MM.1S (cell line): ENCODE measurements around the gene PLCB1.

Source experiments
- DNase-seq: peaks from one replicate; pipeline ENCODE4 v3.0.0-alpha.2; 2015
- H2AFZ ChIP-seq: fragments of 300-600 bp; sonication (generic); 2 replicates; pipeline ENCODE4 v1.6.0; 2016; ENCODE audit warnings: antibody characterized with exemption, low read length
- H3F3A ChIP-seq: fragments of 300-600 bp; sonication (generic); 2 replicates; pipeline ENCODE4 v1.6.1; 2016; ENCODE audit warnings: mild to moderate bottlenecking, antibody characterized with exemption, low read length, moderate library complexity, mixed read lengths; ENCODE audit not compliant: insufficient read depth
- H3K27ac ChIP-seq: fragments of 300-600 bp; sonication (generic); 2 replicates; pipeline ENCODE4 v1.5.1; 2016; ENCODE audit warnings: mild to moderate bottlenecking, low read length
- H3K27me3 ChIP-seq: fragments of 300-600 bp; sonication (generic); replicated peaks from 2 replicates; pipeline ENCODE4 v1.6.0; 2016; ENCODE audit warnings: low read length; ENCODE audit not compliant: insufficient read depth
- H3K36me3 ChIP-seq: fragments of 300-600 bp; sonication (generic); replicated peaks from 2 replicates; pipeline ENCODE4 v1.6.1; 2016; ENCODE audit warnings: mild to moderate bottlenecking, low read length, mixed read lengths; ENCODE audit not compliant: insufficient read depth
- H3K4me1 ChIP-seq: fragments of 300-600 bp; sonication (generic); 2 replicates; pipeline ENCODE4 v1.6.1; 2016; ENCODE audit warnings: low read length, mixed read lengths
- H3K4me2 ChIP-seq: fragments of 300-600 bp; sonication (generic); 2 replicates; pipeline ENCODE4 v1.6.0; 2016; ENCODE audit warnings: low read depth, low read length
- H3K4me3 ChIP-seq: fragments of 300-600 bp; sonication (generic); 2 replicates; pipeline ENCODE4 v1.5.1; 2016; ENCODE audit warnings: low read length, mixed read lengths
- H3K79me2 ChIP-seq: fragments of 300-600 bp; sonication (generic); 2 replicates; pipeline ENCODE4 v1.6.1; 2016; ENCODE audit warnings: mixed run types, low read length, mixed read lengths
- H3K9ac ChIP-seq: fragments of 300-600 bp; sonication (generic); 2 replicates; pipeline ENCODE4 v1.6.1; 2016; ENCODE audit warnings: low read length, mixed read lengths
- H3K9me2 ChIP-seq: fragments of 300-600 bp; sonication (generic); replicated peaks from 2 replicates; pipeline ENCODE4 v1.6.1; 2016; ENCODE audit warnings: mild to moderate bottlenecking, low read length, mixed read lengths; ENCODE audit not compliant: insufficient read depth
- H3K9me3 ChIP-seq: fragments of 300-600 bp; sonication (generic); replicated peaks from 2 replicates; pipeline ENCODE4 v1.6.1; 2016; ENCODE audit warnings: mild to moderate bottlenecking, low read length, mixed read lengths; ENCODE audit not compliant: insufficient read depth
- H4K20me1 ChIP-seq: fragments of 300-600 bp; sonication (generic); 2 replicates; pipeline ENCODE4 v1.6.1; 2016; ENCODE audit warnings: mild to moderate bottlenecking, low read length, moderate library complexity, mixed read lengths; ENCODE audit not compliant: insufficient read depth
- CTCF ChIP-seq: fragments of 300-600 bp; sonication (generic); IDR thresholded peaks from 2 replicates; pipeline ENCODE4 v1.5.1; 2016; ENCODE audit warnings: antibody characterized with exemption, low read length, mixed read lengths
- EZH2 ChIP-seq: fragments of 300-600 bp; sonication (generic); optimal IDR thresholded peaks from 2 replicates; pipeline ENCODE3; 2017; ENCODE audit warnings: low read depth, mild to moderate bottlenecking, antibody characterized with exemption, low read length, mixed read lengths
- EZH2phosphoT487 ChIP-seq: fragments of 300-600 bp; sonication (generic); IDR thresholded peaks from 2 replicates; pipeline ENCODE4 v1.6.1; 2018; ENCODE audit warnings: antibody characterized with exemption, low read length

Gene PLCB1

GRCh38 chr20:8328189-8328588 lies 196.1 kb downstream of the PLCB1 start:
- no peaks in the 10 kb centered on the region for H3K27me3 ChIP-seq
- H3K4me3 ChIP-seq, result no peak overlapping the region
- H3K9me2 ChIP-seq, result no peaks in the 10 kb centered on the region
- H3K9ac ChIP-seq, result no peak overlapping the region
- DNase-seq, result no peak
- no peaks in the 10 kb centered on the region for H3K9me3 ChIP-seq
- no peak overlapping the region for H2AFZ ChIP-seq
- H4K20me1 ChIP-seq, result no peaks in the 10 kb centered on the region
- TF ChIP-seq EZH2phosphoT487 (no peak), EZH2 (no peak), CTCF (no peak)
- no peak overlapping the region for H3K27ac ChIP-seq
- no peaks in the 10 kb centered on the region for H3K79me2 ChIP-seq
- H3K4me1 ChIP-seq, result no peaks in the 10 kb centered on the region
- no peaks in the 10 kb centered on the region for H3F3A ChIP-seq
- no peak overlapping the region for H3K4me2 ChIP-seq
- no peaks in the 10 kb centered on the region for H3K36me3 ChIP-seq

- no peak overlapping the region for H2AFZ ChIP-seq
- DNase-seq, result no peak
- H3F3A ChIP-seq, result no peaks in the 10 kb centered on the region
- H3K4me1 ChIP-seq, result no peaks in the 10 kb centered on the region
- no peaks in the 10 kb centered on the region for H3K9me3 ChIP-seq
- no peaks in the 10 kb centered on the region for H3K9me2 ChIP-seq
- H3K27me3 ChIP-seq, result no peaks in the 10 kb centered on the region
- H3K9ac ChIP-seq, result no peak overlapping the region
- no peak overlapping the region for H3K4me2 ChIP-seq
- no peaks in the 10 kb centered on the region for H3K36me3 ChIP-seq
- no peaks in the 10 kb centered on the region for H3K79me2 ChIP-seq
- H4K20me1 ChIP-seq, result no peaks in the 10 kb centered on the region
- no peak for TF ChIP-seq EZH2phosphoT487
- no peak for TF ChIP-seq EZH2
- TF ChIP-seq CTCF, result no peak
- no peak overlapping the region for H3K27ac ChIP-seq
- no peak overlapping the region for H3K4me3 ChIP-seq
Measured at GRCh38 chr20:8330319-8330784, 198.3 kb downstream of the PLCB1 start.

GRCh38 chr20:8330785-8331695 lies 199.0 kb downstream of the PLCB1 start:
- Histone ChIP-seq H2AFZ (no peak overlapping the region), H3K4me3 (no peak overlapping the region), H3K79me2 (no peaks in the 10 kb centered on the region), H3K27me3 (no peaks in the 10 kb centered on the region), H3K9ac (no peak overlapping the region), H3K9me2 (no peaks in the 10 kb centered on the region), H3K4me1 (no peaks in the 10 kb centered on the region), H3F3A (no peaks in the 10 kb centered on the region), H3K9me3 (no peaks in the 10 kb centered on the region), H3K4me2 (no peak overlapping the region), H3K36me3 (no peaks in the 10 kb centered on the region), H3K27ac (no peak overlapping the region), H4K20me1 (no peaks in the 10 kb centered on the region)
- DNase-seq, result no peak
- TF ChIP-seq CTCF (no peak), EZH2phosphoT487 (no peak), EZH2 (no peak)
